B cell (primary cell): ENCODE measurements around the gene TAS2R20.

Experiments used
- CTCF ChIP-seq: fragments of 200-600 bp; IDR thresholded peaks from one replicate; pipeline ENCODE4 v1.8.0; 2022; ENCODE audit warnings: antibody characterized with exemption, mild to moderate bottlenecking
- EZH2 ChIP-seq: IDR thresholded peaks from 2 replicates; pipeline ENCODE4 v1.6.1; 2012; ENCODE audit warnings: borderline replicate concordance, low read depth, mild to moderate bottlenecking, moderate library complexity, low read length; ENCODE audit not compliant: insufficient read depth, poor library complexity, severe bottlenecking

GRCh38 chr12:11040162-11040561, 42.1 kb upstream of the TAS2R20 start:
- TF ChIP-seq CTCF (no peak), EZH2 (no peak)
